ENCODE results near the gene ENC1. TPM values are rescaled to one million over a fixed set of nuclear protein-coding genes. Genes with fewer than 3 reads are reported as not detected.

Gene ENC1
- total RNA-seq, 1 experiment from 2014 or later = 30.0 TPM

- intact Hi-C loops (cut with micrococcal nuclease) = no loop called here
- Histone ChIP-seq H3K4me1 (ENCODE audit: control insufficient read depth in 1 of 2, insufficient read depth in 2 of 2, low read length in 2 of 2) (no peaks in the 10 kb centered on the region; a peak in 1 of 4 replicates), H3K9me2 (ENCODE audit: insufficient read depth) (no peaks in the 10 kb centered on the region), H3K9ac (ENCODE audit: low read length) (no peak overlapping the region), H4K20me1 (ENCODE audit: insufficient read depth) (no peaks in the 10 kb centered on the region), H3K27me3 (ENCODE audit: insufficient read depth, low read length) (no peaks in the 10 kb centered on the region), H3K79me2 (ENCODE audit: insufficient read depth, low read length) (no peaks in the 10 kb centered on the region), H3K4me3 (replicated peaks in 1 of 2; ENCODE audit: low read depth in 1 of 2, low read length in 2 of 2) (no peak overlapping the region), H3K27ac (ENCODE audit: low read depth, low read length) (no peak overlapping the region), H2AFZ (ENCODE audit: low read depth, low read length, poor library complexity, severe bottlenecking) (no peak overlapping the region), H3K4me2 (ENCODE audit: low read length) (no peak overlapping the region), H3K36me3 (ENCODE audit: control insufficient read depth in 1 of 2, insufficient read depth in 2 of 2, low read length in 2 of 2) (no peaks in the 10 kb centered on the region), H3K9me3 (ENCODE audit: control insufficient read depth in 1 of 2, insufficient read depth in 1 of 2, low read depth in 1 of 2, low read length in 2 of 2) (no peaks in the 10 kb centered on the region; a peak in 1 of 4 replicates)
- RAD21 ChIA-PET (ENCODE audit: low non-redundant PET in 1 of 2, low total read pairs in 2 of 2, uncharacterized antibody in 2 of 2, unreplicated experiment in 2 of 2) = no interaction called here
- ATAC-seq (no peak), DNase-seq (ENCODE audit: low read depth, low spot score) (no peak)
- no TSS peak for BruUV-seq (replicated peaks)
- POLR2A ChIA-PET = no interaction called here
- CTCF ChIA-PET = interaction anchor here (1.4 kb wide), 1 partner anchor 753 kb away, joined by 4 read pairs; no protein-coding TSS in a partner anchor
- TF ChIP-seq POLR2AphosphoS5 (IDR thresholded peaks at IDR 0.05; ENCODE audit: low read depth, low read length) (no peak), ELF1 (IDR thresholded peaks at IDR 0.05; ENCODE audit: borderline replicate concordance, low read depth) (no peak), EZH2phosphoT487 (IDR thresholded peaks at IDR 0.05; ENCODE audit: borderline replicate concordance) (no peak), YY1 (IDR thresholded peaks at IDR 0.05; ENCODE audit: extremely low read depth, insufficient replicate concordance, low read depth, low read length) (no peak), CTCF (IDR thresholded peaks at IDR 0.05 in 2 of 3, conservative IDR thresholded peaks at IDR 0.05 in 1 of 3; ENCODE audit: borderline replicate concordance in 1 of 3, insufficient read depth in 1 of 3, low read depth in 2 of 3, low read length in 2 of 3) (no peak), REST (IDR thresholded peaks at IDR 0.05; ENCODE audit: low read depth) (no peak), ZBTB33 (IDR thresholded peaks at IDR 0.05; ENCODE audit: extremely low read depth, insufficient replicate concordance, low read length) (no peak), ZNF274 (IDR thresholded peaks at IDR 0.05; ENCODE audit: low read depth, low read length) (no peak), CEBPB (IDR thresholded peaks at IDR 0.05; ENCODE audit: low read depth) (no peak), EZH2 (IDR thresholded peaks at IDR 0.05) (no peak), CBX3 (IDR thresholded peaks at IDR 0.05; ENCODE audit: low read depth) (no peak), RAD21 (IDR thresholded peaks at IDR 0.05; ENCODE audit: low read depth) (no peak), SP1 (IDR thresholded peaks at IDR 0.05; ENCODE audit: low read depth) (no peak), SRF (IDR thresholded peaks at IDR 0.05; ENCODE audit: low read depth) (no peak)
- TF ChIP-seq, protein P1, sequence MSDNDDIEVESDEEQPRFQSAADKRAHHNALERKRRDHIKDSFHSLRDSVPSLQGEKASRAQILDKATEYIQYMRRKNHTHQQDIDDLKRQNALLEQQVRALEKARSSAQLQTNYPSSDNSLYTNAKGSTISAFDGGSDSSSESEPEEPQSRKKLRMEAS (IDR thresholded peaks at IDR 0.05) = no peak
- TF ChIP-seq, protein P2, sequence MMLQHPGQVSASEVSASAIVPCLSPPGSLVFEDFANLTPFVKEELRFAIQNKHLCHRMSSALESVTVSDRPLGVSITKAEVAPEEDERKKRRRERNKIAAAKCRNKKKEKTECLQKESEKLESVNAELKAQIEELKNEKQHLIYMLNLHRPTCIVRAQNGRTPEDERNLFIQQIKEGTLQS (IDR thresholded peaks at IDR 0.05) = no peak
Measured at GRCh38 chr5:74655206-74655605, 14.7 kb upstream of the ENC1 start.

Data from HCT116 (cell line).